KMS-11 (cell line): Measurements from ENCODE around the gene SPATS2L.

Experiments
- H2AFZ ChIP-seq: fragments of 200-600 bp; sonication (generic); 2 replicates; pipeline ENCODE4 v1.6.1; 2016; ENCODE audit warnings: antibody characterized with exemption, mixed run types, low read depth
- H3K27ac ChIP-seq: fragments of 200-600 bp; sonication (generic); 2 replicates; pipeline ENCODE4 v1.6.1; 2016; ENCODE audit warnings: mild to moderate bottlenecking, mixed run types
- H3K27me3 ChIP-seq: fragments of 200-600 bp; sonication (generic); 2 replicates; pipeline ENCODE4 v1.6.1; 2017; ENCODE audit warnings: mild to moderate bottlenecking, low read depth, mixed run types, moderate library complexity; ENCODE audit not compliant: insufficient read depth
- H3K36me3 ChIP-seq: fragments of 200-600 bp; sonication (generic); 2 replicates; pipeline ENCODE4 v1.6.1; 2017; ENCODE audit warnings: mild to moderate bottlenecking, mixed run types; ENCODE audit not compliant: insufficient read depth
- H3K4me1 ChIP-seq: fragments of 200-600 bp; sonication (generic); 2 replicates; pipeline ENCODE4 v1.6.1; 2016; ENCODE audit warnings: mild to moderate bottlenecking, low read depth, mixed run types; ENCODE audit not compliant: poor library complexity, severe bottlenecking
- H3K4me2 ChIP-seq: fragments of 200-600 bp; sonication (generic); 2 replicates; pipeline ENCODE4 v1.7.0; 2016; ENCODE audit warnings: mild to moderate bottlenecking, mixed run types
- H3K4me3 ChIP-seq: fragments of 200-600 bp; sonication (generic); IDR thresholded peaks from 2 replicates; pipeline ENCODE4 v1.6.1; 2017; ENCODE audit warnings: low read depth, low read length, mixed read lengths; ENCODE audit not compliant: insufficient read depth
- H3K79me2 ChIP-seq: fragments of 200-600 bp; sonication (generic); 2 replicates; pipeline ENCODE4 v1.6.1; 2016; ENCODE audit warnings: low read depth, mixed run types; ENCODE audit not compliant: insufficient read depth
- H3K9ac ChIP-seq: fragments of 200-600 bp; sonication (generic); 2 replicates; pipeline ENCODE4 v1.6.1; 2016; ENCODE audit warnings: mild to moderate bottlenecking, mixed run types
- H4K20me1 ChIP-seq: fragments of 200-600 bp; sonication (generic); 2 replicates; pipeline ENCODE4 v1.6.1; 2016; ENCODE audit warnings: mild to moderate bottlenecking, mixed run types; ENCODE audit not compliant: insufficient read depth
- CTCF ChIP-seq: fragments of 200-600 bp; sonication (generic); conservative IDR thresholded peaks from 2 replicates; pipeline ENCODE4 v1.6.1; 2017; ENCODE audit warnings: low read depth, mild to moderate bottlenecking, antibody characterized with exemption, low read length, moderate library complexity, mixed read lengths

Gene SPATS2L

GRCh38 chr2:200443376-200443775 is 136.9 kb downstream of the SPATS2L start:
- no peak for TF ChIP-seq CTCF
- Histone ChIP-seq H3K4me3 (no peak overlapping the region), H2AFZ (no peak overlapping the region), H3K4me2 (no peak overlapping the region), H3K4me1 (peaks cover 9% of the 10 kb centered on the region), H4K20me1 (no peaks in the 10 kb centered on the region), H3K27me3 (no peaks in the 10 kb centered on the region), H3K27ac (no peak overlapping the region), H3K36me3 (no peaks in the 10 kb centered on the region), H3K79me2 (no peaks in the 10 kb centered on the region), H3K9ac (no peak overlapping the region)

DNA sequence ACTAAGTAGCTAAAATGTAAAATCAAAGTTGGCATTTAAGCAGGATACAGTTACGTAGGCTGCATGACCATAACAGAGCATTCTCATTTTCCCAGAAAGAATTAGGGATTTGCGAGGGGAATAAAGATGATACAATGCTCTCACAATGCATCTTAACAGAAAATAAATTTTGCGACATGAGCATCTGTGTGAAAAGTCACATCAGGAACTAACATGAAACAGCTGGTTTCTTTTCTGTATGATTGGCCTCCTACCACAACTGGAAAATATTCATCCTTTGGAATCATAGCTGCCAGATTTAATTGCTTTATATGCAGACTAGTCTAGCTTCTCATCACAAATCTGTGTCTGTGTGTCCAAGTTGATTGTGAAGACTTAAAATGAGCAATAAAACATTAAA is 137.4 kb downstream of the SPATS2L start:
- Histone ChIP-seq H2AFZ (no peak overlapping the region), H3K36me3 (no peaks in the 10 kb centered on the region), H3K27me3 (no peaks in the 10 kb centered on the region), H3K79me2 (no peaks in the 10 kb centered on the region), H4K20me1 (no peaks in the 10 kb centered on the region), H3K4me2 (no peak overlapping the region), H3K27ac (no peak overlapping the region), H3K4me1 (peaks cover 9% of the 10 kb centered on the region), H3K4me3 (no peak overlapping the region), H3K9ac (no peak overlapping the region)
- TF ChIP-seq CTCF, result no peak

- H3K4me2 ChIP-seq, result no peak overlapping the region
- H3K4me1 ChIP-seq, result peaks cover 9% of the 10 kb centered on the region
- no peak overlapping the region for H2AFZ ChIP-seq
- H3K36me3 ChIP-seq, result no peaks in the 10 kb centered on the region
- no peak overlapping the region for H3K9ac ChIP-seq
- H3K4me3 ChIP-seq, result no peak overlapping the region
- H4K20me1 ChIP-seq, result no peaks in the 10 kb centered on the region
- TF ChIP-seq CTCF, result no peak
- no peaks in the 10 kb centered on the region for H3K27me3 ChIP-seq
- H3K79me2 ChIP-seq, result no peaks in the 10 kb centered on the region
- H3K27ac ChIP-seq, result no peak overlapping the region
These were observed 138.0 kb downstream of the SPATS2L start for GRCh38 chr2:200444530-200444929.

DNA sequence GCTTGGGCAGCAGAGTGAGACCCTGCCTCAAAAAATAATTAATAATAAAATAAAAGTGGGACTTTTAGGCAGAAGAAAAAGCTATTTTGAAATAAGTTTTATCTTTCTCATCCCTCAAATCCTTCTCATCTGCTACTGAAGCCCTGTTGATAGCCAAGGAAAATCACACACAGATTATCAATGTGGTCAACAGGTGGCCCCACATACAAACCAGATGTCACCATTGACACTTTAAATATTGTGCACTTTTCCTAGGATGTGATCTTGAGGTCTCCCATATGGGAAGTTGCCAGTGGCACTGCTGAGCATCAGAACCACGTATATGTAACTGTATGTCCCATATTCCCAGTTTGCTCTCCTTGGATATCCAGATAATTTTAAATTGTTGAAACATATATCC is 138.8 kb downstream of the SPATS2L start:
- Histone ChIP-seq H3K4me2 (no peak overlapping the region), H3K27ac (no peak overlapping the region), H3K27me3 (no peaks in the 10 kb centered on the region), H3K9ac (no peak overlapping the region), H3K36me3 (no peaks in the 10 kb centered on the region), H3K4me1 (peaks cover 9% of the 10 kb centered on the region), H3K79me2 (no peaks in the 10 kb centered on the region), H2AFZ (no peak overlapping the region), H3K4me3 (no peak overlapping the region), H4K20me1 (no peaks in the 10 kb centered on the region)
- TF ChIP-seq CTCF, result no peak
